ENCODE measurements around the gene KLHL30.

KLHL30 gene

GRCh38 chr2:238138331-238139195 lies at the start of gene KLHL30:
TSS of gene KLHL30 (plus strand) at chr2:238138668. CDS start at chr2:238140755, 2,087 bp downstream.
- DNase-seq, result no peak

GRCh38 chr2:238090887-238091286 lies 47.6 kb upstream of the KLHL30 start:
- DNase-seq, result no peak

- no peak for DNase-seq
Measured at GRCh38 chr2:238091436-238092060, 46.9 kb upstream of the KLHL30 start.

GRCh38 chr2:238092486-238093035 lies 45.9 kb upstream of the KLHL30 start:
- DNase-seq, result no peak

GRCh38 chr2:238093181-238094140 lies 45.0 kb upstream of the KLHL30 start:
- DNase-seq, result no peak

GRCh38 chr2:238094438-238095022 lies 43.9 kb upstream of the KLHL30 start:
- DNase-seq, result no peak

- DNase-seq, result no peak
Measured at GRCh38 chr2:238095143-238095542, 43.3 kb upstream of the KLHL30 start.

- DNase-seq, result no peak
Measured at GRCh38 chr2:238096311-238097011, 42.0 kb upstream of the KLHL30 start.

GRCh38 chr2:238097201-238097987 lies 41.1 kb upstream of the KLHL30 start:
- DNase-seq, result no peak

GRCh38 chr2:238097988-238098871 lies 40.2 kb upstream of the KLHL30 start:
- DNase-seq, result no peak

- no peak for DNase-seq
Measured at GRCh38 chr2:238098901-238099713, 39.4 kb upstream of the KLHL30 start.

GRCh38 chr2:238099714-238100048 lies 38.8 kb upstream of the KLHL30 start:
- no peak for DNase-seq

GRCh38 chr2:238100049-238100820 lies 38.2 kb upstream of the KLHL30 start, which contains the start of gene ESPNL:
TSS of gene ESPNL (plus strand) at chr2:238100340. CDS start at chr2:238100420, 80 bp downstream.
- DNase-seq, result no peak

- no peak for DNase-seq
Measured at GRCh38 chr2:238100821-238101771, 37.4 kb upstream of the KLHL30 start.

GRCh38 chr2:238101891-238102841 lies 36.3 kb upstream of the KLHL30 start:
- no peak for DNase-seq

- no peak for DNase-seq
Measured at GRCh38 chr2:238102865-238103264, 35.6 kb upstream of the KLHL30 start.

All from activated CD4-positive, CD25-positive, alpha-beta regulatory T cell (primary cell).